ENCODE data around the gene ACTN4. TPM values are rescaled to one million over a fixed set of nuclear protein-coding genes. Genes with fewer than 3 reads are reported as not detected.

The ACTN4 gene
- total and polyA plus RNA-seq, 2 of the 4 experiments (the other 2 are of a cell fraction), result 541 to 659 TPM

DNA sequence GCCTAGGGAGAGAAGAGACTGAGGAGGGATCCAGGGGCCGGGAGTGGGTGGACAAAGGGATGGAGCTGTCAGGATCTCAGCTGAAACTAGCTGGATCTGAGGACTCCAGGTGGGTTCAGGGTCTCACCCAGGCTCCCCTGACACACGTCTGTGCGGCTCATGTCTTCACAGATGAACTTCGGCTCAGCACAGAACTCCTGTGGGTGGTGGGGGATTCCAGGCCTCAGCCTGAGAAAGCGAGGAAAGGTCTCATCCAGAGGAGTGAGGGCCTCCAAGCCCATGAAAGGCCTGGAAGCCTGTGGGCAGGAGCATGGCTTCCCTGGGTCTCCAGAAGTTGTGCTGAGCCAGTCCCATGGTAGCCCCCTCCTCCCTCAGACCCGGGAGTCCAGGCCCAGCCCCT lies 95.5 kb downstream of the ACTN4 start:
- no peak overlapping the region for H2BK120ac ChIP-seq (ENCODE audit: low read depth, low read length)
- dilution Hi-C loops (cut with HindIII; ENCODE audit: low sequenced_read_pairs, unreplicated experiment) (no loop called here), intact Hi-C loops (cut with micrococcal nuclease) (no loop called here), in situ Hi-C loops (cut with MboI; ENCODE audit: low sequenced_read_pairs) (loop anchor here (25.0 kb wide), 1 partner anchor 169 kb away; the partner anchor contains the start of gene CCER2)
- no peak overlapping the region for H3K4me3 ChIP-seq (ENCODE audit: insufficient read depth, low read depth, low read length)
- H3K9me3 ChIP-seq (ENCODE audit: control insufficient read depth, insufficient read depth, low read length), result no peaks in the 10 kb centered on the region
- no peak overlapping the region for H4K8ac ChIP-seq (ENCODE audit: low read depth in 2 of 2, low read length in 2 of 2)
- H3K9ac ChIP-seq (ENCODE audit: low read depth, low read length), result no peak overlapping the region
- DNase-seq (no peak), ATAC-seq (ENCODE audit: low read depth) (no peak)
- H2AK9ac ChIP-seq (replicated peaks; ENCODE audit: low read depth, low read length, poor library complexity), result no peak overlapping the region
- no peaks in the 10 kb centered on the region for H4K20me1 ChIP-seq (ENCODE audit: insufficient read depth, low read length)
- no peak for TF ChIP-seq RFX5 (IDR thresholded peaks at IDR 0.05; ENCODE audit: low read depth, low read length)
- no peak for TF ChIP-seq MXI1 (IDR thresholded peaks at IDR 0.05; ENCODE audit: borderline replicate concordance, low read depth, low read length)
- TF ChIP-seq, protein P1, sequence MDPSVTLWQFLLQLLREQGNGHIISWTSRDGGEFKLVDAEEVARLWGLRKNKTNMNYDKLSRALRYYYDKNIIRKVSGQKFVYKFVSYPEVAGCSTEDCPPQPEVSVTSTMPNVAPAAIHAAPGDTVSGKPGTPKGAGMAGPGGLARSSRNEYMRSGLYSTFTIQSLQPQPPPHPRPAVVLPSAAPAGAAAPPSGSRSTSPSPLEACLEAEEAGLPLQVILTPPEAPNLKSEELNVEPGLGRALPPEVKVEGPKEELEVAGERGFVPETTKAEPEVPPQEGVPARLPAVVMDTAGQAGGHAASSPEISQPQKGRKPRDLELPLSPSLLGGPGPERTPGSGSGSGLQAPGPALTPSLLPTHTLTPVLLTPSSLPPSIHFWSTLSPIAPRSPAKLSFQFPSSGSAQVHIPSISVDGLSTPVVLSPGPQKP (IDR thresholded peaks at IDR 0.05; ENCODE audit: borderline replicate concordance, low read depth, low read length), result no peak
- TF ChIP-seq NFE2L2 (IDR thresholded peaks at IDR 0.05; ENCODE audit: low read depth, low read length), result no peak
- TF ChIP-seq, protein P2, sequence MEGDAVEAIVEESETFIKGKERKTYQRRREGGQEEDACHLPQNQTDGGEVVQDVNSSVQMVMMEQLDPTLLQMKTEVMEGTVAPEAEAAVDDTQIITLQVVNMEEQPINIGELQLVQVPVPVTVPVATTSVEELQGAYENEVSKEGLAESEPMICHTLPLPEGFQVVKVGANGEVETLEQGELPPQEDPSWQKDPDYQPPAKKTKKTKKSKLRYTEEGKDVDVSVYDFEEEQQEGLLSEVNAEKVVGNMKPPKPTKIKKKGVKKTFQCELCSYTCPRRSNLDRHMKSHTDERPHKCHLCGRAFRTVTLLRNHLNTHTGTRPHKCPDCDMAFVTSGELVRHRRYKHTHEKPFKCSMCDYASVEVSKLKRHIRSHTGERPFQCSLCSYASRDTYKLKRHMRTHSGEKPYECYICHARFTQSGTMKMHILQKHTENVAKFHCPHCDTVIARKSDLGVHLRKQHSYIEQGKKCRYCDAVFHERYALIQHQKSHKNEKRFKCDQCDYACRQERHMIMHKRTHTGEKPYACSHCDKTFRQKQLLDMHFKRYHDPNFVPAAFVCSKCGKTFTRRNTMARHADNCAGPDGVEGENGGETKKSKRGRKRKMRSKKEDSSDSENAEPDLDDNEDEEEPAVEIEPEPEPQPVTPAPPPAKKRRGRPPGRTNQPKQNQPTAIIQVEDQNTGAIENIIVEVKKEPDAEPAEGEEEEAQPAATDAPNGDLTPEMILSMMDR (conservative IDR thresholded peaks at IDR 0.05; ENCODE audit: low read depth, low read length), result no peak
- TF ChIP-seq POLR2A (IDR thresholded peaks at IDR 0.05; ENCODE audit: low read depth, low read length), result no peak
- TF ChIP-seq, protein P3, sequence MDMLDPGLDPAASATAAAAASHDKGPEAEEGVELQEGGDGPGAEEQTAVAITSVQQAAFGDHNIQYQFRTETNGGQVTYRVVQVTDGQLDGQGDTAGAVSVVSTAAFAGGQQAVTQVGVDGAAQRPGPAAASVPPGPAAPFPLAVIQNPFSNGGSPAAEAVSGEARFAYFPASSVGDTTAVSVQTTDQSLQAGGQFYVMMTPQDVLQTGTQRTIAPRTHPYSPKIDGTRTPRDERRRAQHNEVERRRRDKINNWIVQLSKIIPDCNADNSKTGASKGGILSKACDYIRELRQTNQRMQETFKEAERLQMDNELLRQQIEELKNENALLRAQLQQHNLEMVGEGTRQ (IDR thresholded peaks at IDR 0.05; ENCODE audit: low read depth, low read length), result no peak
- no peak for TF ChIP-seq RAD21 (IDR thresholded peaks at IDR 0.05; ENCODE audit: low read length)
- no peak overlapping the region for H3K27ac ChIP-seq (ENCODE audit: insufficient read depth, low read length)
- no peak overlapping the region for H2BK15ac ChIP-seq (ENCODE audit: low read depth, low read length)
- no peak overlapping the region for H2AFZ ChIP-seq (replicated peaks; ENCODE audit: low read length, poor library complexity)
- no peak overlapping the region for H3K56ac ChIP-seq (ENCODE audit: extremely low read depth, insufficient read depth, low read length)
- H2BK5ac ChIP-seq (ENCODE audit: low read depth, low read length, poor library complexity, severe bottlenecking), result no peak overlapping the region
- POLR2A ChIA-PET (ENCODE audit: unreplicated experiment), result interaction anchor here (0.6 kb wide), 1 partner anchor 10 kb away, joined by 3 read pairs; no protein-coding TSS in a partner anchor
- no peak overlapping the region for H3K4me2 ChIP-seq (ENCODE audit: low read depth, low read length)
- CTCF ChIA-PET, result no interaction called here
- no peak overlapping the region for H3K23ac ChIP-seq (ENCODE audit: low read depth, low read length)
- H3K18ac ChIP-seq (ENCODE audit: low read depth, low read length), result no peak overlapping the region
- H2AK5ac ChIP-seq (ENCODE audit: low read depth, low read length), result no peak overlapping the region; the same call in 1 of the 2 replicates
- H3K9me1 ChIP-seq (ENCODE audit: insufficient read depth, low read length), result no peaks in the 10 kb centered on the region
- no peaks in the 10 kb centered on the region for H3K36me3 ChIP-seq (ENCODE audit: control insufficient read depth, insufficient read depth, low read length)
- no TSS peak for BruUV-seq (replicated peaks)
- WGBS, 2 experiments (ENCODE audit: extremely low coverage in 2 of 2, insufficient read length in 1 of 2), result no CpG with 5 or more reads among the region's 6 CpGs
- H4K5ac ChIP-seq (ENCODE audit: low read depth, low read length), result no peak overlapping the region
- no peak overlapping the region for H3K4ac ChIP-seq (ENCODE audit: low read depth, low read length)
- H3K27me3 ChIP-seq (ENCODE audit: control insufficient read depth, insufficient read depth, low read length), result no peaks in the 10 kb centered on the region; the same call in 1 of the 2 replicates
- H3K14ac ChIP-seq (replicated peaks; ENCODE audit: low read depth, low read length), result no peak overlapping the region
- no peaks in the 10 kb centered on the region for H3K4me1 ChIP-seq (ENCODE audit: control insufficient read depth, insufficient read depth, low read length)
- no peak overlapping the region for H2BK20ac ChIP-seq (ENCODE audit: low read depth, low read length)
- no peak overlapping the region for H4K91ac ChIP-seq (ENCODE audit: insufficient read depth, low read depth, low read length)
- no peaks in the 10 kb centered on the region for H3K79me1 ChIP-seq (ENCODE audit: low read depth in 1 of 2, low read length in 2 of 2)

Measured in IMR-90 (cell line).